Activated T-helper 2 cell treated with anti-CD3 and anti-CD28 coated beads, Interferon-gamma antibody, Interleukin-2, Interleukin-4, amounts not matched to agents 10 μg/mL and 5 μg/mL and 100 μg/mL, durations not matched to agents 14 hours and 24 hours and 36 hours (primary cell): Measurements from ENCODE around the gene MTUS2. TPM values are rescaled to one million over a fixed set of nuclear protein-coding genes. Genes with fewer than 3 reads are reported as not detected.

ENCODE experiments used
- total RNA-seq: library from RNA; stranded (reverse); gene quantifications from 2 replicates; pipeline ENCODE4 v1.2.3, GENCODE V29; 2022

MTUS2 gene
- total RNA-seq, 1 donor from 2014 or later, result not detected

Other genes starting within 250 kb of the MTUS2 start
- 145 and 149 TPM in 2 replicates for gene POMP, start 161.2 kb upstream of the MTUS2 start, total RNA-seq
- gene SLC46A3, start 101.4 kb upstream of the MTUS2 start, total RNA-seq, result 2.8 and 3.1 TPM in 2 replicates